ENCODE data around the gene RNF157.
A peak's percentile ranks its signal among the peaks of the same experiment; 100 is the strongest.

Gene RNF157

DNA sequence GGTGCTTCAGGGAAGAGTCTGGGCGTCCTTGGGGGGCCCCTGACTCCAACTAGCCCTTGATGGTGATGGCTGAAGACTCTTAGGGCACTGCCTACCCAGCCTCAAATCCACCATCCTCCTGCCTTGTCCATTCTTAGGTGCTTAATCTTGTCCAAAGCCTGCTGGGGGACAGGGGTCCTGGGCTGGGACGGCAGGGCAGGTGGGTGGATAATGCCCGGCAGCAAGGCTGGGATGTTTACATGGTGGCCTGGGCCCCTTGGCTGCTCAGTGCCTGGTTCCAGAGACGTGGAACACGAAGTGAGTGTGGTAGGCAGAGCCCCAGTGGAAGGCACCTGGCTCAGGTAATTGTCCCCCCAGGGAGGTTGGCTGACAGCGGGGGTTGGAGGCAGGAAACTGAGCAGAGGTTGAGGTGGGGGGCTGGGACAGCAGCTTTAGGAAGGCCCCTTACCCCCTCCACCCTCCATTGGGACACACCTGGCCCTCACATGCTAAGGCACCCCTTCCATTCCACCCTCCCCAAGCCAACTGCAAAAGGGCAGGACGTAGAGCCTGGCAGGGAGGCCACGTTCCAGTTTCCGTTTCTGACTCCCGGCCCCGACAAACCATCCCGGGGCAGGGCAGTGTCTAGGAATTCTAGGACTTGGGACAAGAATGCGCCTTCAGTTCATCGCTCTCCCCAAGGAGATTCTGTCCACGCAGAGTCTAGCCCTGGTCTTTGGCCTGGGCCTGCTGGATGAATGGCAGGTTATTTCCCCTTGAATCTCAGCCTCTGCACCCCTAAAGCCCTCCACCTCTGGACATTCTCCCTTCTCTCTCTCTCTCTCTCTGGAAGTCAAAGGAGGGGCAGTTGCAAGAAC, 101.2 kb downstream of the RNF157 start:
- no peak for DNase-seq

DNA sequence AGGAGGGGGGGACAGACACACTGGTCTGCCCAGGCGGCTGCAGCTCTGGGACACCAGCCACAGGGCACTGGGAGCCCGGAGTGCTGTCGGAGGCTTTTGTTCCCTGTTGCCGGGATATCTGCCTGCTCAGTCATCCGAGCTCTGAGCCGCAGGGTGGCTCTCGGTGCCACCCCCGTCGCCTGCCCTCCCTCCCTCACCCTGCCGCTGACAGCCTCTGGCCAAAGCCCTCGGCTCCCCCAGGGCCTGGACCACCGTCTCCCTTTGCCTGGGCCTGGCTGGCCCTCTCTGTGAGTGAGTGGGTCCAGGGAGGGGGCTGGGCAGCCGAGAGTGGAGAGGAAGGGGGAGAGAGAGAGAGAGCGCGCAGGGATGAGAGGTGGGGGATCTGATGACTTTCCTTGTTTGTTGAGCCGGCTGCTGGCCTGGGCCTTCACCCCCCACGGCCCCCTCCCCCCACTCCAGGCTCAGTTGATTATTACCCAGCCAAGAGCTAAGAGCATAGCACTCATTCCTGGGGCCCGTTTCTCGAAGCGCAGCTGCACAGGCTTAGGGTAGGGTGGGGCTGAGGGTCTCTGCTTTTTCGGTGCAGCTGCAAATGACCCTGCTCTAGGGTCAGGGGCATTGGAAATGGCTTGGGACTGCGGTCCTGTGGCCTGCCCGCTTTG, 101.9 kb downstream of the RNF157 start:
- peak; percentile 57 to 58 for DNase-seq

GRCh38 chr17:76137351-76138233, 102.7 kb downstream of the RNF157 start:
- DNase-seq: no peak

DNA sequence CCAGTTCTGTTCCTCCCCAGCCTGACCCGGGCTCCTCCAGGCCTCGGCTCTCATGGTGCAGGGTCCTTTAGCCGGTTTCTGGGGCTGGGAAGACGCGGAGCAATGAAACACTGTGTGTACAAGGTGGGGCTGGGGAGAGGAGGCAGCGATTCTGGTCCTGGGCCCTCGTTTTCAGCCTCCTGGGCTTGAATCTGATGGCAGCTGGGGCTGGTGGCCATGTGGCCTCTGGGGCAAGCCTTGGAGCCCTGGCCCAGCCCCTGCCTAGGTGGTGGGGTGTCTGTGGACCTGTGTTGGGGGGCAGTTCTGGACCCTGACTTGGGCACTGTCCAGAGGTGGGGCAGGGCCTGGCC, 103.3 kb downstream of the RNF157 start:
- no peak for DNase-seq

DNA sequence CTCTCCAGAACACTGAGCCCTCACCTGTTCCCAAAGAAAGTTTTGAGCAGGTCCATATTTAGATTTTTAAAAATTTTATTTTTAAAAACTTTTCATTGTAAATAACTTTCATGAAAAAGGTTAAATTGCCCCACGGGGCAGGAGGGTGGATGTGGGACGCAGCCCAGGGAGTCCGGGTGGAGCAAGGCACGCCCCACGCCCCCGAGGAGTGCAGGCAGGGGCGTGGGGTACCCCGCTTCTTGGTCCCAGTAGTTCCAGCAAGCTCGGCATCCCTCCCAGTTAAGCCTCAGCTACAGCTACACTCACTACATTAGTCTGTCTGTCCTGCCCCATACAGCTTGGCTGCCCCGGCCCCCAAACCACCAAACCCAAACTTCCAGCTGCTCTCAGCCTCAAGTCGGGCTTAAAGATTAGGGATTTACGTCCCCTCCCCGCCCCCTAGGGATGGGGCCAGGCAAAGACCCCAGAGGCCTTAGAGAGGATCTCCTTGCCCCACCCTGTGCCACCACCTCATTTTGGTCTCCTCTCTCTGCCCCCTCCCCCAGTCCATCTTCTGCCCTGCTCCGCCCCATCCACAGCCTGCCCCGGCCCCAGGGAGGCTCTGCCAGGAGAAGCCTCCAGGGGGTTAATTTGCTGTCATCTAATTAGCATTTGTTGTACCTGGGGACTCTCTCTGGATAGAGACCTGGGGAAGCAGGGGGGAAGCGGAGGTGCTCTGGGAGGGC, 103.9 kb downstream of the RNF157 start:
- DNase-seq: no peak

DNA sequence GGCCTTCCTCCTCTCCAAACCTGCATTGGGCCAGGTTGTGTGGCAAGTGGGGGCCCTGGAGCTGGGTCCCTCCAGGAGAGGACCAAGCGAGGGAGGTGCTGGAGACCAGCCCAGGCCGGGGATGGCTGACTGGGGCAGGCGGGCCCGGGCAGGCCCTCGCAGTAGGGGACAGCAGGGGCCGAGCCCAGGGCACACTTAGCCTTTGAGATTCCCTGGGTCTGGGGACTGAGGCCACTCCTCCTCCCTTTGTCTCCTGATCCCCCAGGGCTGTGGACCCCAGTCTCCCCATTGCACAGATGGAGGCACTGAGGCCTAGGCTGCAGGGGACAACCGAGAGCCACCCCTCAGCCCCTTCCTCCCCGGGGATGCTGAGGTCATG, 104.5 kb downstream of the RNF157 start:
- DNase-seq: no peak

GRCh38 chr17:76134911-76135809, 105.1 kb downstream of the RNF157 start:
- no peak for DNase-seq

GRCh38 chr17:76132574-76133338, 107.5 kb downstream of the RNF157 start:
- DNase-seq: no peak

GRCh38 chr17:76131692-76132573, 108.4 kb downstream of the RNF157 start:
- no peak for DNase-seq

GRCh38 chr17:76131051-76131691, 109.1 kb downstream of the RNF157 start:
- DNase-seq: no peak

- DNase-seq: no peak
Measured at GRCh38 chr17:76130473-76130872, 109.8 kb downstream of the RNF157 start.

DNA sequence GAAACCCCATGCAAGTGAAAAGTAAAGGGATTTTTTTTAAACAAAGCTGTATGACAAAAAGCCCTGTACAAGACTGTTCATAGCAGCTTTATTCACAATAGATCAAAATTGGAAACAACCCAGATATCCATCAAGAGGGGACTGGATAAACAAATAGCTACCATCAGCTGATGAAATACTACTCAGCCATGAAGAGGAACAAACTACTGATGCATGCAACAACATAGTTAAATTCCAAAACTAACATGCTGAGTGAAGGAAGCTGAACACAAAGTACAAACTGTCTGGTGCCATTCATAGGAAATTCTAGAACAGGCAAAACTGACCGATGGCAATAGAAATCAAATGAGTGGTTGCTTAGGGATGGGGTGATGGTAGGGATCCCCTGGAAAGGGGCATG, 114.4 kb downstream of the RNF157 start:
- DNase-seq: no peak

DNA sequence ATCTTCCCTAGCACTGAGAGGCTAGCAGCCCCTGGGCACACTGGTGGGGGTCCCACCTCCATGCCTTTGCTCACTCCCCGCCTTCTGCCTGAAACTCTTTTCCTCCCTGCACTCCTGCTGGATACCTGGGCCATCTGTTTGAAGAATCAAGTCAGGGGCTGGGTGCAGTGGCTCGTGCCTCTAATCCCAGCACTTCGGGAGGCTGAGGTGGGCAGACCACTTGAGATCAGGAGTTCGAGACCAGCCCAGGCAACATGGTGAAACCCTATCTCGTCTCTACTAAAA, 115.0 kb downstream of the RNF157 start:
- no peak for DNase-seq

GRCh38 chr17:76124582-76125390, 115.5 kb downstream of the RNF157 start:
- DNase-seq: no peak

- DNase-seq: no peak
Measured at GRCh38 chr17:76123749-76124581, 116.3 kb downstream of the RNF157 start.

- no peak for DNase-seq
Measured at GRCh38 chr17:76123191-76123499, 117.1 kb downstream of the RNF157 start.

DNA sequence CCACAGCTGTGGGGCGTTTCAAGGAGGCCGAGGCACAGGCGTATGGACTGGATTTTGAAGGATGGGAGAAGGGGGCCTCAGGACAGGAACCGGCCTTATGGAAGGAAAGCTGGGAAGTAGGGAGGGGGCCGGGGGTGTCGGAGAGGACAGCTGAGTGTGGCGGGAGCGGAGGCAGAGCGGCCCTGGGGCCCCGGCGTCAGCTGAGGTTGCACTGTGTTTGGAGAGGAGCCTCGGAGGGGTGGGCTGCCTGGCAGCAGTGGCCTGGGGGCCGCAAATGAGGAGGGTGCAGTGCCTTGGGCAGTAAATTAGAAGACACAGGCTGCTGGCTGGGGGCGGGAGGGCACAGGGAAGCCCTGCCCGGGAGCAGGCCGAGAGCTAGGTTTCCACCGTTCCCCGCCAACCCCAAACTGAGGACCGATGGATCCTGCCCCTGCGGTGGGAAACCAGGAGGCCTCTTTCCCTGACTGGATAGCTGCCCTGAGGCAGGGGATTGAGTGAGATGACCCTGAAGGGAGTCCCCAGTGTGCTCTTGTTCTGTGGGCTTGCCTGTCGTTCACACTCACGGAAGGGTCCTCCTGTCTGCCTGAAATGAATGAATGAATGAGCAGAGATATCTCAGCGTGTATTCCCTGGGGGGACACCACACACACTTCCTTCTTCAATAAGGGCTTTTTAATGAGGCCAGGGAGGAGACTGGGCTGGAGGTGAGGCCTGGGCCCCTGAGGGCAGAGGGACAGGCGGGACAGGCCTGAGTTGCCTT, 117.7 kb downstream of the RNF157 start:
- no peak for DNase-seq
